Brain microvascular endothelial cell (primary cell): Measurements from ENCODE around the gene TSC22D2.

Experiments used
- DNase-seq: peaks from one replicate; pipeline ENCODE4 v3.0.0-alpha.2; 2020
- H3K27ac ChIP-seq: fragments of 250-450 bp; sonication (Bioruptor Pico); 2 replicates; pipeline ENCODE4 v1.5.1; 2020; ENCODE audit warnings: mild to moderate bottlenecking, moderate library complexity
- H3K27me3 ChIP-seq: fragments of 250-450 bp; sonication (Bioruptor Pico); replicated peaks from 2 replicates; pipeline ENCODE4 v1.5.1; 2020; ENCODE audit warnings: mild to moderate bottlenecking
- H3K36me3 ChIP-seq: fragments of 250-450 bp; sonication (Bioruptor Pico); replicated peaks from 2 replicates; pipeline ENCODE4 v1.5.1; 2020; ENCODE audit warnings: mild to moderate bottlenecking
- H3K4me3 ChIP-seq: 2 replicates; pipeline ENCODE4 v1.5.1; 2011; ENCODE audit warnings: low read depth, mild to moderate bottlenecking, control low read depth, low read length, moderate library complexity
- in situ Hi-C: cut with HindIII; loops from 2 replicates; pipeline ENCODE4 v1.10.0; 2017; ENCODE audit warnings: low sequenced_read_pairs, low pct_ligation_motif_present
- TF ChIP-seq, protein P1 (sequence below): IDR thresholded peaks from 2 replicates; pipeline ENCODE4 v1.5.1; 2011; ENCODE audit warnings: low read depth, mild to moderate bottlenecking, moderate library complexity, low read length, control low read depth, inconsistent platforms; ENCODE audit errors: missing control alignments

TSC22D2 gene

GRCh38 chr3:150454622-150455021 is 46.5 kb downstream of the TSC22D2 start:
- in situ Hi-C loops, result no loop called here

DNA sequence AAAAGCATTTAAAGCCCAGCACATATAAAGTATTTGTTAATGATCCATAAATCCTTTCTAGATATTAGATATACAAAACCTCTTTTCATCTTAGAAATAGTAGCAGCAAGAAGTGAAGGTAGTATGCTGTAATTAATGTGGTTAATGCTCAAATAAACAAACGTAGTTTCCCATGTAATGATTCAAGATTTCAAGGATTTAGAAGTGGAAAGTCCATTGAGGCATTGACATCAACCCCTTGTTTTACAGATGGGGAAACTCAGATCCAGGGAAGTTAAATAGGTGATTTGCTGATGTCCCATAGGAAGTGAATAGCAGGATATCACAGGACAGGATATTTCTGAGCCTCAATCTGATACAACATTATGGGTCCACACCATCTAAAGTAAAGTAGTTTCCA is 47.2 kb downstream of the TSC22D2 start:
- in situ Hi-C loops, result no loop called here
- Histone ChIP-seq H3K27me3 (no peaks in the 10 kb centered on the region), H3K4me3 (no peak overlapping the region), H3K36me3 (peaks cover 18% of the 10 kb centered on the region), H3K27ac (no peak overlapping the region)
- TF ChIP-seq, protein P1, sequence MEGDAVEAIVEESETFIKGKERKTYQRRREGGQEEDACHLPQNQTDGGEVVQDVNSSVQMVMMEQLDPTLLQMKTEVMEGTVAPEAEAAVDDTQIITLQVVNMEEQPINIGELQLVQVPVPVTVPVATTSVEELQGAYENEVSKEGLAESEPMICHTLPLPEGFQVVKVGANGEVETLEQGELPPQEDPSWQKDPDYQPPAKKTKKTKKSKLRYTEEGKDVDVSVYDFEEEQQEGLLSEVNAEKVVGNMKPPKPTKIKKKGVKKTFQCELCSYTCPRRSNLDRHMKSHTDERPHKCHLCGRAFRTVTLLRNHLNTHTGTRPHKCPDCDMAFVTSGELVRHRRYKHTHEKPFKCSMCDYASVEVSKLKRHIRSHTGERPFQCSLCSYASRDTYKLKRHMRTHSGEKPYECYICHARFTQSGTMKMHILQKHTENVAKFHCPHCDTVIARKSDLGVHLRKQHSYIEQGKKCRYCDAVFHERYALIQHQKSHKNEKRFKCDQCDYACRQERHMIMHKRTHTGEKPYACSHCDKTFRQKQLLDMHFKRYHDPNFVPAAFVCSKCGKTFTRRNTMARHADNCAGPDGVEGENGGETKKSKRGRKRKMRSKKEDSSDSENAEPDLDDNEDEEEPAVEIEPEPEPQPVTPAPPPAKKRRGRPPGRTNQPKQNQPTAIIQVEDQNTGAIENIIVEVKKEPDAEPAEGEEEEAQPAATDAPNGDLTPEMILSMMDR, result no peak
- DNase-seq, result no peak

More at GRCh38 chr3:150454622-150455021, 46.5 kb downstream of the TSC22D2 start:
- Histone ChIP-seq H3K36me3 (peaks cover 18% of the 10 kb centered on the region), H3K27ac (no peak overlapping the region), H3K4me3 (no peak overlapping the region), H3K27me3 (no peaks in the 10 kb centered on the region)
- TF ChIP-seq, protein P1, result no peak
- DNase-seq, result no peak

DNA sequence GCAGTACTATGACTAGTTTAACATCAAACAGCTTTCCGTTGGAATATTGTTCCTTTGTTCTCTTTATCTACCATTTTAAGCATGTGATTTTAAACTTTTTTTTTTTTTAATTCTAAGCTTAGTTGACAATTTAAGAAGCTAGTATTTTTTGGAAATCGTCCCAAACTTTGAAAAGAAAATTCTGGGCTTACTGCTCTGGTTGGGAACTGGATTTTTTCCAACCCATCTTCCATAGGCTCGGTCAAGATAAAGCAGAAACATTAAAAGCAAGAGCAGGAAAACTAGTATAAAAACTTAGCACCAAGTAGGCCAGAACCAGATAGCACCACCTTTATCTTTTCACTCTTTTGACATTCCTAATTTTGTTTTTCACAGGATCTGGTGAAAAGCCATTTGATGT is 49.9 kb downstream of the TSC22D2 start:
- H3K4me3 ChIP-seq, result no peak overlapping the region
- in situ Hi-C loops, result no loop called here
- DNase-seq, result no peak
- H3K27ac ChIP-seq, result no peak overlapping the region
- no peaks in the 10 kb centered on the region for H3K27me3 ChIP-seq
- H3K36me3 ChIP-seq, result peaks cover 20% of the 10 kb centered on the region
- TF ChIP-seq, protein P1, result no peak

- in situ Hi-C loops, result no loop called here
- no peaks in the 10 kb centered on the region for H3K27me3 ChIP-seq
- H3K4me3 ChIP-seq, result no peak overlapping the region
- no peak for DNase-seq
- TF ChIP-seq, protein P1, result no peak
- H3K27ac ChIP-seq, result no peak overlapping the region
- peaks cover 20% of the 10 kb centered on the region for H3K36me3 ChIP-seq
Measured at GRCh38 chr3:150460484-150460883, 52.4 kb downstream of the TSC22D2 start.

GRCh38 chr3:150461399-150461798 is 53.3 kb downstream of the TSC22D2 start:
- H3K36me3 ChIP-seq, result peaks cover 20% of the 10 kb centered on the region
- DNase-seq, result no peak
- in situ Hi-C loops, result no loop called here
- TF ChIP-seq, protein P1, result no peak
- H3K27me3 ChIP-seq, result no peaks in the 10 kb centered on the region
- H3K27ac ChIP-seq, result no peak overlapping the region
- no peak overlapping the region for H3K4me3 ChIP-seq

DNA sequence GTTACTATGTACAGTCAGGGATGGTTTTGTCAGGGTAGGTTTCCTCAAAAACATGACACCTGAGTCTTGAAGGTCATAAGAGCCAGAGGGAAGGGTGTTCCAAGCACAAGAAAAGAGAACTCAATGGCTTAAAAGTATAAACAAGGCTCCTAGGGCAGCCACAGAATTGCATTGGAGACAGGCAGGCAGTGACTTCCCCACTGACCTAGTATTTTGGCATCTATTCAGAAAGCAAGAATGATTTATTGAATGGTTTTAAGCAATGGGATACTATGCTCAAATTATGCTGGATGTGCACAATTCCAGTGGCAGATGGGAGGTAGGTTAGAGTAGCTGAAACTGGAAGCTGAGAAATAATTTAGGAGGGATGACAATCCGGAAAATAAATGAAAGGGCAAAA is 54.0 kb downstream of the TSC22D2 start:
- Histone ChIP-seq H3K4me3 (no peak overlapping the region), H3K27me3 (no peaks in the 10 kb centered on the region), H3K36me3 (peaks cover 18% of the 10 kb centered on the region), H3K27ac (no peak overlapping the region)
- TF ChIP-seq, protein P1, result no peak
- no peak for DNase-seq
- in situ Hi-C loops, result no loop called here
